HG03159 (cell line): ENCODE results near the gene LRBA.
"Not testable (repeated sequence)": the region's sequence is repeated elsewhere in the genome, so short reads cannot be mapped to it uniquely, and the experiment has no call there.

Source experiments
- ATAC-seq: cut with Tn5 transposase; IDR thresholded peaks from one replicate; pipeline ENCODE4 v1.9.1; 2021; ENCODE audit warnings: mild to moderate bottlenecking, moderate library complexity; ENCODE audit not compliant: unreplicated experiment

Gene LRBA

DNA sequence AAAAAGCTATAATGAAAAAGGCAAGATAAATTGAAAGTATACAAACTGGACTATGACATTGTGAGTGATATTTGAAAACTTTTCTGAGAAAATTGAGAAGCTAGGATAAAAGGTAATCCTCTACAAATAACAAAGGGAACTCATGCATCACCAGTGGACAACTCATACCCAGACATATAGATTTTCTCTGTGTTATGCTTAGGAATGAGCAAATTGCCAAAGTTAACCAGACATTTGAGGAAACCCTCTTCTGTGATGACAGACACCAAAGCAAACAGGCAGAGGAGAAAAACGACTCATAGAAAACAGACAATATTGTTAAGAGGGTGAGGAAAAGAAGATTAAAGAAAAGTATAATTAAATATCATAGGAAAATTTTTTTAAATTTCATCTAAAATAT, 246.6 kb downstream of the LRBA start:
- no peak for ATAC-seq

DNA sequence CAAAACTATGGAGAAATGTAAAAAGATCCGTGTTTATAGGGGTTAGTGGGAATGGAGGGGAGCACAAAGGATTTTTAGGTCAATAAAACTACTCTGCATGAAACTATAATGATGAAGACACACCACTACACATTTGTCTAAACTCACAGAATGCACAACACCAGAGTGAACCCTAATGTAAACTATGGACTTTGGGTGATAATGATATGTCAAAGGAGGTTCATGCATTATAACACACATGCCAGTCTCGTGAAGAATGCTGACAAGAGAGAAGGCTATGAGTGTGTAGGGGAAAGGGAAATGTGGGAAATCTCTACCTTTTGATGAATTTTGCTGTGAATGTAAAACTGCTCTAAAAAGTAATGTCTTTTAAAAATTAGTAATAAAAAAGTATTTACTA, 249.9 kb downstream of the LRBA start:
- no peak for ATAC-seq

DNA sequence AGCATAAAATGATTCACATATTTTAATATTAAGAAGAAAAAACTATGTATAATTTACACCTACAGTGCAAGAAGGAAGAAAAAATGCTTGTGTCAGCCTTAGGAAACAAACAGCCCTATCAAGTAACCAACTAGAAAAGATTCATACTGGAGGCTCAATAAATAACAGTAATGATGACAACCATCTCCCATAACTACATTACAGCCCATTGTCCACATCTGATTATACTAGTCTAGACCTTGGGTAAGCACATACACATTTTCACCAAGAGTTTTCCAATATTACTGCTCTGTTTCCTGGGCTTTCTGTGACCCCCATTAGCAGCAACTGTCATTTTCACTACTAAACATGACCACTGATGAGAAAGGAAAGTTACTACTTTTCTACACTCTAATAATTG, 263.4 kb downstream of the LRBA start:
- ATAC-seq: no peak

DNA sequence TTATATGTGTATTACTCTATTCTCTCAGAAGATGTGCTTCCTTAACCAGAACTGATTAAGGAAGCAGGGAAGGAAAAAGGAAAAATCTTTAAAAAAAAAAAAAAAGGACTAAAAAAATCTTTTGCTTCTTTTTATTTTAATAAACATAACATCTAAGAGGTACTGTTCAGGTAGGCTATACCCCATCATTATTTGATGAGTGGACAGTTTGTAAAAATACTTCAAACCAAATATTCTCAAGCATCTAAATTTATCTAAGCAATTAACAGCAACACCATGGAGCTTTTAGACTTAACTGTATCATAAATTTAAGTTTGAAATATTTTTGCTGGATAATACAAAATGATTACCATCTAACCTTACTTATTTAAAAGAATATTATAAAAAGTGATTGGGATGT, 264.3 kb downstream of the LRBA start:
- no peak for ATAC-seq

DNA sequence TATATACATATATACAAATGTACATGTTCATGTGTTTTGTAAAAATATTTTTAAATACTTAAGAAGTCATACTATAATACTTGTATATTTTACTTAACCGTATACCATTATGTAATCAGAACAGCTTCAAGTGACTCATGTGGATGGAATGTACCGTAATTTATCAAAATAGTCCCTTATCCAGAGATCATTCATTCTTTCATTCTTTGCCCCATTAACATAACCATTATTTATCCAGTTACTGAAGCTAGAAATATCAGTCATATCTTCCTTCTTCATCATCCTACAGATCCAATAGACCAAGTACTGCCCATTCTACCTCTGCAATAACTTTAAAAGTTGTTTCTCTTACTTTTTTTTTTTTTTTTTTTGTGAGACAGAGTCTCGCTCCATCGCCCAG, 268.9 kb downstream of the LRBA start:
- no peak for ATAC-seq

DNA sequence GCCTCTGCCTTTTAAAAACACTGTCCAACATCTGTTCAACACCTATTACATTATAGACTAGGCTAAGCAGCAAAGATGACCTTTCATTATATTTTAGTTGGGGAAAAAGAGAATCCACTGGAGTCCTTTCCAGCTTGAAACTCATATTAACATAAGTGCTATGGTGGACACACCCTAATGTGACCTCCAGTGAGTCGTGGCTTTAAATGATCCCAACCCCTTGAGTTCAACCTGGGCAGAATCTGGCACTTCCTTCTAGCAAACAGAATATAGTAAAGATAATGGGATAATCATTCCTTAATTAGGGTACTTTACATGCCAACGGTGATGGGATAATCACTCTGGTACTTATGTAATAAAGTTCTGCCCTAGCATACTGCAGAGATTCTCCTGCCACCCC, 270.5 kb downstream of the LRBA start:
- no peak for ATAC-seq

DNA sequence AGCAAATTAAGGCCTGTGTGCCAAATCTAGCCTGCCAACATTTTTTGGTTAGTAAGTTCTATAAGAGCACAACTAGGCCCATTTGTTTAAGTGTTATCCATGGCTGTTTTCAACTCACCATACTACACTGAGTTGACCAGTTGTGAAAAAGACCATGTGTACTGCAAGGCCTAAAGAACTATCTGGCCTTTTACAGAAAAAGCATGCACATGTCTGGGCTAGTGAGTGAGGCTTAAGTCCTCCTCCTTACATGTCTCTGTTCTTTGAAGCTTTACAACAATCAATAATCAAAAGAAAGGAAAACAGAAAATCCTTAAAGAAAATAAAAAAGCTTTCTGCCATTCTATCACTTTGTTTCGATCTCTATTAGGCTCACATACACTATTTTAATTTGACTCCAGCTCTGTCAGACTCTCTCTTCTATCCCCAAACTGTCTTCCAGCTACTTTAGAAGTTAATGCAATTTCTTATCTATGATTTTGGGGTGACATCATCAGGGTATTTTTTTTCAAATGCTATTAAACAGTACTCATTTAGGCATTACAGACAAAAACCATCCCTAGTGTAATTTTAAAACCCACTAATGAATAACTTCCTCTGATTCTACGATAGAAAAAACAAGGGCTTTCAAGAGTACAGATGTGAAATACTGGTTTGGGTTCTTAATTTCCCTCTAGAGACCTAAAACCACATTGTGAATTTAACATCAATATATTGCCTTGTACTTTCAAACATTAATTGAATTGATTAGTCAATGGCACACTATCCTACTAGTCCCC, 271.3 kb downstream of the LRBA start:
- ATAC-seq: no peak

DNA sequence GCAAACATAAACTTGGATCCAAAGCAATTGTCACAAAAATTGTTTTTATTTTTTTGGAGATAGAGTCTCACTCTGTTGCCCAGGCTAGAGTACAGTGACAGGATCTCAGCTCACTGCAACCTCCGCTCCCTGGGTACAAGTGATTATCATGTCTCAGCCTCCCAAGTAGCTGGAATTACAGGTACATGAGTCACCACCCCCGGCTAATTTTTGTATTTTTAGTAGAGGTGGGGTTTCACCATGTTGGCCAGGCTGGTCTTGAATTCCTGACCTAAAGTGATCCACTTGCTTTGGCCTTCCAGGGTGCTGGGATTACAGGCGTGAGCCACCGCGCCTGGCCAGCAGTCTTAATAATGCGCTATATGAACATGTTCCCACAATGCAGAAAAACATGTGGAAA, 272.2 kb downstream of the LRBA start:
- ATAC-seq: not testable (repeated sequence)

DNA sequence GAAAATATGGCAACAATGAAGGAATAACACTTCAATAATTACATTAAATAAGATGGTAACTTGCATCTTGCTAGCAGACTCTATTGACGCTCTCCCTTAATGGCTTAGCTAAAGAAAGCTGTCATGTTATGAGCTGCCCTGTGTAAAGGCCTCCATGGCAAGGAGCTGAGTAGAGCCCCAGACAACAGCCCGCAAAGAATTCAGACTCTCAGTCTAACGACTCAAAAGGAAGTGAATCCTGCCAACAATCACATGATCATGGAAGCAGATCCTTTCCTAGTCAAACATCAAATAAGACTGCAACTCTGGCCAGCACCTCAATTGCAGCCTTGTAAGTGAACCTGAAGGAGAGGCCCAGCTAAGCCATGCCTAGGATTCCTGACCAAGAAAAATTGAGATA, 275.5 kb downstream of the LRBA start:
- ATAC-seq: no peak

DNA sequence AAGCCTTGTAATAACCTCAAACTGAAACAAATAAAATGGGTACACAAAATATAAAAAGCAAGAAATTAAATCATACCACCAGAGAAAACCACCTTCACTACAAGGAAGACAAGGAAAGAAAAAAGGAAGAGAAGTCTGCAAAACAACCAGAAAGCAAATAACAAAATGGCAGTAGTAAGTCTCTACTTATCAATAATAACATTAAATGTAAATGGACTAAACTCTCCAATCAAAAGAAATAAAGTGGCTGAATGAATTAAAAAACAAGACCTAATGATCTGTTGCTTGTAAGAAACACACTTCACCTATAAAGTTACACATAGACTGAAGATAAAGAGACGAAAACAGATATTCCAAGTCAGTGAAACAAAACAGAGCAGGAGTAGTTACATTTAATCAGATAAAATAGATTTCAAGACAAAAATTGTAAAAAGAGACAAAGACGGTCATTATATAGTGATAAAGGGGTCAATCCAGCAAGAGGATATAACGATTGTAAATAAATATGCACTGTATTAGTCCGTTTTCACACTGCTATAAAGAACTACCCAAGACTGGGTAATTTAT, 289.0 kb downstream of the LRBA start:
- ATAC-seq: no peak

DNA sequence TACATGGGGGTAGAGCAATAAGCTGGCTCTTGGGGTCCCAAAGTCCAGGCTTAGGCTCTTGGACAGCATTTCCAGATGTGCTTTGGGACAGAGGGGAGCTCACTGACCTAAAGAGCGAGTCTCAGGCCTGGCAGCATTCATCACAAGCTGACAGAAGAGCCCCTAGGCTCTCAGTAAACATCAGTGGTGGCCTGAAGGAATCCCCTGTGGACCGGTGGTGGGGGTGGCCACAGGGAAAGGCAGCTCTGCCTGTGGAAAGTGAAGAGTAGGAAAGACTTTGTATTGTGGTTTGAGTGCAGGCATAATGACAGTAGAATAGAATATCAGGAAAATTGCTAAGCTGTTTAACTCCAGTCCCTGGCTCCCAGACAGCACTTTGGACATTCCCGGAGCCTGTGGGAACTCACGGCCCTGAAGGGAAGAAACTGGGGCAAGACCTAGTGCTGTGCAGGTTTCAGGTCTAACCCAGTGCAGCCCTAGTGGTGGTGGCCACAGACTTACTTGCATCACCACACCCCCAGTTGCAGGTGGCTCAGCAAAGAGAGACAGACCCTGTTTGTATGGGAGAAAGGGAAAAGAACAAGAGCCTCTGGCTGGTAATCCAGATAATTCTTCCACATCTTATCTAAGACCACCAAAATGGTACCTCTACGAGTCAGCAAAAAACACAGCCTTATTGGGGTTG, 291.2 kb downstream of the LRBA start:
- ATAC-seq: no peak

DNA sequence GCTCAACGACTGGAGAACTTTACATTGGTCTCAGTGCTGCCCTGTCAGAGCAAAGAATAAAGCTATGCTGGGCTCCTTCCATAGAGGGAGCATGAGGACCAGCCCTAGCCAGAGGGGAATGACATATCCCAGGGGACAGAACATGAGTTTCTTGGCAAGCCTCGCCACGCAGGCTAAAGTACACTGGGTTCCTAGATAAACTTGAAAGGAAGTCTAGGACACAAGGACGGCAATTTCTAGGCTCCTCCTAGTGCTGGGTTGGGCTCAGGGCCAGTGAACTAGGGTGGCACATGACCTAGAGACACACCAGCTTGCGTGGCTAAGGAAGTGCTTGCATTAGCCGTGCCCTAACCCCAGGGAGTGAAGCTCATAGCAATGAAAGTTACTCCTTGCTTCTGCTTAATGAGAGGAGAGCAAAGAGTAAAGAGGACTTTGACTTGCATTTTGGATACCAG, 292.1 kb downstream of the LRBA start:
- ATAC-seq: no peak

DNA sequence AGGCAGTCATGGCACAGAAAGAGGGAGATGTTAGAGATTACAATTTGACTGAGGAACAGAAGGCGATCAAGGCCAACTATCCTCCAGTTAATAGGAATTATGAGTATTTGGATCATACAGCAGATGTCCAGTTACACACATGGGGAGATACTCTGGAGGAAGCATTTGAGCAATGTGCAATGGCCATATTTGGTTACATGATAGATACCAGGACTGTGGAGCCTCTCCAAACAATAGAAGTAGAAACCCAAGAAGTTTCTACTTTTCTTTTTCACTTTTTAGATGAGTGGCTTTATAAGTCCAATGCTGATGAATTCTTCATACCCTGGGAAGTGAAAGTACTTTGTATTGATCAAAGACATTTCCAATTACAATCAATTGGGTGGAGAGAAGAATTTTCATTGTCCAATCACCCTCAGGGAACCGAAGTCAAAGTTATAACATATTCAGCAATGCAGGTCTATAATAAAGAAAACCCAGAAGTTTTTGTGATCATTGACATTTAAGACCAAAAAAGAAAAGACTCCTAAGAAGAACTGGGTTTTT, 294.0 kb downstream of the LRBA start:
- no peak for ATAC-seq

DNA sequence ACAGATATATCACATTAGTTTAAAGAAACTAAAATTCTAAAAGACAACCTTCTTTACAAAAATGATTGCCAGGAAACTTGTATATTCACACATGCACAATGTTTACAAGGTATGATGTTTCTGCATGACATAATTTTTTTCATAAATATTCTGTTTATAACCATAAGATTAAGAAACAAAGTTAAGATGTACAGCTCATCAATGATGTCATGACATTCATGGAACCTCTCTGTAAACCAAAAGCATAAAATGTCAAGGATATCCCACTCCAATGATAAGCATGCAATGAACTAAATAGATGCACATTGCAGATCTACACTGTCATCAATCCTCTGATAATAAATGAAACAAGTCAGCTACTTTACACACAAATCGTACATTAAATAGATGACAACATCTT, 297.1 kb downstream of the LRBA start:
- ATAC-seq: no peak

DNA sequence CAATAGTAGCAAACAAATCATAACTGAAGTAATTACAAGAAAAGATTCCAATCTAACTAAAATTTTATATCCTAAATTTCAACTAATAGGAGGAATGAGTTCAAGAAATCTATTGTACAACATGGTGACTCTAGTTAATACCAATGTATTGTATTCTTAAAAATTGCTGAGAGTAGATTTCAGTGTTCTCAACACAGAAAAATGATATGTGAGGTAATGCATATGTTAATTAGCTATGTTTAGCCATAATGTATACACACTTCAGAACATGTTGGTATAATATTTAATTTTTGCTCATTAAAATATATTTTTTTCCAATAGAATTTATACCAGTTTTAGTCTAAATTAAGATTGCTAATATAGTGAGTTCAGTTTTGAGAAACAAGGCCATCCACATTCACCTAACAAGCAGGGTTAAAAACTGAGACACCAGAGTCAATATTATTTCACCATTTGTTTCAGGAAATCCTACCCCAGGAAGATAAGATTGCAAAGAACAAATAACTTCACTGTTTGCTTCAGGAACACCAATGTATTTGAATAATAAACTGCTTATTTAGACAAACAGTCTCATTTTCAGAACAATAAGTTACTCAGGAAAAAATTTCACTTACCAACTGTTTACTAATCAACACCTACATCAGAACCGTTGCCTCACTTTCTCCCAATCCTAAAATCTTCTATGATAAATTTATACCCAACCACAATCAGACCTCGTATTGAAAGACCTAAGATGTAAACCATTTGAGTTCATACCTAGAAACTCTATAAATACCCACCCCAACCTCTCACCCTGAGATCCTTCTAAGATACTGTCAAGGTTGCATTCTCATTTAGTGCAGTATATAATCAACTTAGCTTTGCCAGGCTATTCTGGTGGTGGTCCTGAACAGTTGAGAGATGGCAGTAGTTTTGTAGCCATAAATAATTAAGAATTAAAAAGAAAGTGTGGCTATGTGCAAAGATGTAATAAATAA, 300.3 kb downstream of the LRBA start:
- no peak for ATAC-seq

DNA sequence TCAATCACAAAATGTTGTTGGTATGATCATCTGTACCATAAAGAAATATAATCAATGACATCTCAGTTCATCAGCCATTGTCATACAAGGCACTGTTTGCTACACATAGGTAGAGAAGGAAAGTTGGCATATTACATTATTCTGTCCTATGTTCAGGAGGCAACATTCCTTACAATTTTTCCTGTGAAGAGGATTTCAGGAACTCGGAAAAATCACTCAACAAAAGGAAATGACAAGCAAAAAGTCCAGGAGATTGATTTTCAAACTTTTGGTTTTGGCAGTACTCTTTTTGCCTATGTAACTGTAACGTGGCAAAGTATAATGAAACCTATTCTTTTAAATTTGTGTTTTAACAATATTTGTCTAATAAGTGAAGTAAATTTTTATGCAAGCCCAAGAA, 301.8 kb downstream of the LRBA start:
- no peak for ATAC-seq

DNA sequence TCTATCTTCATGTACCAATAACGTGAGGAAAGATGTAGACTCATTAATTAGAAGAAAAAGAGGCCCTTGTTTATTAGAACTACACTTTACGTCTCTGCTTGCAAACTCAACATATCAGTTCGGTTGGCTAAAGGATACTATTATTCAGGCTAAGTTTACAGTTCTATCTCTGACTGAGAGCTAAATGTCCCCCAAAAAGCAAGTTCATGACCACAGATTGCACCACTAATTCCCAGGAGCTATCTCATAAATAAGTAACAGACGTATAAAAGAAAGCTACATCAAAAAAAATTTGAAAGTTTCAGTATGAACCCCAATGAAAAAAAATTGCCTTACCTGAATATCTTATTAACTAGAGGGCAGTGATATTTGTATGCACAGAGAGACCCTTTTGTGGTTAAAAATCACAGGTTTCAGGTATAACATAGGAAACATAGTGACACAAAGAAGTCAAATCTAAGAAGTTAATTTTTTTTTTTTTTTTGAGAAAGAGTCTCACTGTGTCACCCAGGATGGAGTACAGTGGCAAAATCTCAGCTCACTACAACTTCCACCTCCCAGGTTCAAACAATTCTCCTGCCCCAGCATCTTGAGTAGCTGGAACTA, 304.2 kb downstream of the LRBA start:
- ATAC-seq: no peak

DNA sequence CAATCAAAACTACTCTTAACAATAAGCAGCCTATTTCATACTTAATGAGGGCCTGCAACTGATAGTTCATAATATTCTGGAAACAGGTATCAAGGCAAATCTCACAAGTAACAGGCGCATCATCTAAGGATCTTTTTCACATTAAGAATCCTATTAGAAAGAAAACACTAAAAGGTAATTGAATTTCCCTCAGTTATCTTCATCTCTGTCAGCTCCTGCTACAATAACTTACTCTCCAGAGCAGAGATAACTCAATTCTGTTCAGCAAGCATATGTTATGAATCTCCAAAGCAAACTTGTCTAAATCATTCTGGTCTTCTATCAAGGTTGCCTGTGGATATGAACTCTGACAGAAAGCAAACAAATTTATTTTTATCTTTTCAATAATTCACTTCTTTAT, 307.1 kb downstream of the LRBA start:
- ATAC-seq: no peak

DNA sequence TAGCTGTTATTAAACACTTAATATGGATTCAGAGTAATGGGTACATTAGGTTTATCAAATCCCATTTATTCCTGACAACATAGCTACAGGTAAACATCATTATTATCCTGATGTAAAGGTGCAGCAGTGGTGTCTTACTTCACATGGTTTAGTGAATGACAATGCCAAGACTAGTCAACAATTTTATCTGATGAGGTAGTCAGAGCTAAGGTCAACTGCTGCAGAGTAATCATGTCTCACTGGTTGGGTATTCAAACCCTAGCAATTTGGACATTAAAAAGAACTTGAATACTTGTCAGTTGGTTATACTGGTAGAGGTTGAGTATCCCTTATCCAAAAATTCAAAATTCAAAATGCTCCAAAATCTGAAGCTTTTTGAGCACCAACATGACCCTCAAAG, 315.5 kb downstream of the LRBA start:
- ATAC-seq: no peak

DNA sequence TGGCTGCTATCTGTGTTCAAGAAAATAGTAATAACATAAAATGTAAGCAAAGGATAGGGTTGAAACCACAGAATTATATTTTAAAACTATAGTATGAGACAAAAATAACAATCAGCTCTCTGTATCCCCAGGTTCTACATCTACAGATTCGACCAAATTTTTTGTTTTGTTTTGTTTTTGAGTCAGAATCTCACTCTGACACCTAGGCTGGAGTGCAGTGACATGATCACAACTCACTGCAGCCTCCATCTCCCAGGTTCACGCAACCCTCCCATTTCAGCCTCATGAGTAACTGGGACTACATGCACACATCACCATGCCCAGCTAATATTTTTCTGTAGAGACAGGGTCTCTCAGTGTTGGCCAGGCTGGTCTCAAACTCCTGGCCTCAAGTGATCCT, 319.9 kb downstream of the LRBA start:
- ATAC-seq: no peak
